GM18909 (cell line): ENCODE results near the gene HPSE.
A peak's percentile ranks its signal among the peaks of the same experiment; 100 is the strongest.

Experiments
- ATAC-seq: cut with Tn5 transposase; IDR thresholded peaks from one replicate; pipeline ENCODE4 v1.9.1; 2021; ENCODE audit warnings: mild to moderate bottlenecking; ENCODE audit not compliant: unreplicated experiment, poor library complexity

HPSE gene

DNA sequence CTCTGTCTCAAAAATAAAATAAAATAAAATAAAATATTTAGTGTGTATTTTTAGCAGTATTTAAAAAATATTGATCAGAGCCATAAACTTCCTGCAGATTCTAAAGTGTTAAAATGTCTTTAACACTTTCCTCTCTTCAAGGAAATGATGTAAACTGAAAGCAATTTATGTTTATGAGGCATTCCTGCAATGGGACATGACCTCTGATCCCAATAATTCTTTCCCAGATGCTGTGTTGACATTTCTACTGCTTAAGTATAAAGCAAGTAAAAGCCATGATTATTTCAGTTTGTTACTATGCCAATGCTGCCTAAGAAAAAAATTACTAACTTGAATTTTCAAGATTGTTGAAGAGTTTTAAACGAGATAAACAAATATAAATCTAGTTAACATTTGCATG, 79.1 kb downstream of the HPSE start:
- ATAC-seq: no peak

DNA sequence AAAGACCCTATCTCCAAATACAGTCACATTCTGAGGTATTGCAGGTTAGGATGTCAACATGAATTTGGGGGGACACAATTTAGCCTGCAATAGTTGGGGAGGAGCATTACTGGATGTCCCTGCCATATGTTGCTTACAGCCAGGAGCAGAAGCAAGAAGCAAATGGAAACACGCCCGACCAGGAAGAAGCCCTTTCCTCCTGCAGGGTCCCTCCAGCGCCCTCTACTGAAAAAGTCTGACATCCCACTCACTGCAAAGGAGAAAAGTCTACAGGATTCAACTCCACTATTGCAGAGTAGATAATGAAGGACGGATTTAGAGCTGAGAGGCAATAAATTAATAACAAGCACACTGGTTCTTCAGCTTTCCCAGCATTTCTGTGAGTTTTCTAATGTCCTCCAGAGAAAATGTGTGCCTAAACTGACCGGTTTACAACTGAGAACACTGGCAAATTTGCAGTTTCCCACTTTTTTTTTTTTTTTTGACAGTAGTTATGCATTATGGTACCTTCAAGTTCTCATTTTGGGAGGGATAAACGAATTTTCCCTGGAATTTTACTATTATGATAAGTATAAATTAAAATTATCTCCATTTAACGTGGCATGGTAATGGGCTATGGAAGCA, 81.8 kb downstream of the HPSE start:
- ATAC-seq: peak; percentile 62

- no peak for ATAC-seq
Measured at GRCh38 chr4:83251447-83251830, 83.2 kb downstream of the HPSE start.

DNA sequence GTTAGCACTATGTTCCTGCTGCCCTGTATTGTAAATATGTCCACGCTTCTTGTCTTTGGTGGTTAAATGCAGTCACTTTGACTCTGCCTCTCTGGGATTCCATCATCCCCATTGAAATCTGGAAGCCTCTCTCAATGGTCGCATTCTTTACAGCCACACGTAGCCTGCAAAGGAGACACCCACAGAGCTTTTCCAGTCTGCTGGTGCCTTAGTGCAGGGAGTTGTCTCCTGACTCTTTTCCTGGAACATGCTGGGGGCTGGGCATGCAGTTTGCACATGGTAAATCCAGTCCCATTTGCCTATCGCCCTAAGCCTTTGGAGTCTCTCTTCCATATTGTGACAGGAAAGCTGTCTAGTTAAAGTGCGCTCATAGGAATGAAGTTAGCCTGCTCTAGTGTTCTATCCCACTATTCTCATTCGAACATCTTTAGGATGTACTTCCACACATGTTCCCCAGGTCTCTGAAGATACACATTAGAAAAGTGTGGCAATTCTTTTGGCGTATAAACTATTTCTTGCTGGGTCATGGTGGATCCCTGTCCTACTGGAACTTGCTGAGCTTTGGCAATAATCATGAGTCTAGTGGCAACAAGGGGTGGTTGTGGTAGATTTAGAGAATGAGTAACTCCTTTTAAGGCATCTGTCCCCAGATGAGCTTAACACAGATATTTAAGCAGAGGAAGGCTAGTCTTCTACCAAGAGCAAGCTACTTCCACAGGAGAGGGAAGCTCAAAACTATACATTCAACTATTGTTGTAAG, 83.8 kb downstream of the HPSE start:
- ATAC-seq: no peak

DNA sequence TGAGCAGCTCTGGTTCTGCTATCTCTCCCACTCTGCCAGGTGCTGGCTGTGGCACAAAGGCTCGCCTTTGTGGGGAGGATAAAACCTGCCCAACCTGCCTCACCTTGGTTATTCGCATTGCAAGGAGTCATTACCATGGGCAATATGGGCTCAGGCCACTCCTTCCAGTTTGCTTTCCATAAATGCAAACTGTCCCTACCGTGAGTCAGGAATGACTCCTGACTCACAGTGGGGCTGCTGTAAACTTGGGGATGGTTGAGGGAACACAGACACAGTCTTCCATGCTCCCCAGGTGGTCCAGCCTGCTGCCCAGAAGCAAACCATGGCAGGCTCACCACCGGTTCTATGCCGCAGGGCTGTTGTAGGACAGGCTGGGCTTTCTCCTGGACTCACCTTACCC, 86.2 kb downstream of the HPSE start:
- ATAC-seq: no peak

GRCh38 chr4:83247415-83248357, 87.0 kb downstream of the HPSE start:
- ATAC-seq: no peak
